OCI-LY3 (cell line): ENCODE measurements around the gene PFN2.
"Not testable (repeated sequence)": the region's sequence is repeated elsewhere in the genome, so short reads cannot be mapped to it uniquely, and the experiment has no call there.

Experiments used
- CTCF ChIP-seq: fragments of 200-600, 300-600 bp; sonication (generic); IDR thresholded peaks from 2 replicates; pipeline ENCODE4 v1.5.1; 2014; ENCODE audit warnings: antibody characterized with exemption, low read length, low read depth
- EZH2phosphoT487 ChIP-seq: fragments of 200-600 bp; shearing (Covaris generic); IDR thresholded peaks from 2 replicates; pipeline ENCODE4 v1.6.1; 2018; ENCODE audit warnings: antibody characterized with exemption, mixed run types, low read depth

- TF ChIP-seq CTCF, EZH2phosphoT487: not testable (repeated sequence)
Observed at GRCh38 chr3:149943966-149944365, 26.7 kb downstream of the PFN2 start.
